ENCODE results near the gene KMT2E. TPM values are rescaled to one million over a fixed set of nuclear protein-coding genes. Genes with fewer than 3 reads are reported as not detected.
"Not testable (repeated sequence)": the region's sequence is repeated elsewhere in the genome, so short reads cannot be mapped to it uniquely, and the experiment has no call there.

The KMT2E gene
- polyA plus RNA-seq, 1 experiment = 4.4 TPM

DNA sequence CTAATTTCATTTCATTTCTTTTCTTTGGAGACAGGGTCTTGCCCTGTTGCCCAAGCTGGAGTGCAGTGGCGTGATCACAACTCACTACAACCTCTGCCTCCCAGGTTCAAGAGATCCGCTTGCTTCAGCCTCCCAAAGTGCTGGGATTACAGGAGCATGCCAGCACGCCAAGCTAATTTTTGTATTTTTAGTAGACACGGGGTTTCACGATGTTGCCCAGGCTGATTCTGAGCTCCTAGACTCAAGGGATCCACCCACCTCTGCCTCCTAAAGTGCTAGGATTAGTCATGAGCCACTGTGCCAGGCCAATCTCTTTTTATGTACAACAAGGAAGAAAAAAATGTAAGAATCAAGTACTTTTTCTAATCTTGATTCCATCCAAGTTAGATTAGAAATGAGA, 10.7 kb upstream of the KMT2E start:
- CTCF ChIA-PET = interaction anchor here (0.9 to 1.9 kb wide), 3 partner anchors 11 to 23 kb away, joined by 3 to 12 read pairs (median 4); no protein-coding TSS in a partner anchor
- DNase-seq (ENCODE audit: low read depth) = no peak
- H3K36me3 ChIP-seq (ENCODE audit: control insufficient read depth, insufficient read depth, low read length) = no peaks in the 10 kb centered on the region
- H3K4me3 ChIP-seq (ENCODE audit: low read depth, low read length) = no peak overlapping the region
- no peaks in the 10 kb centered on the region for H3K27me3 ChIP-seq (ENCODE audit: control insufficient read depth, insufficient read depth, low read length)
- POLR2A ChIA-PET = interaction anchor here (1.0 kb wide), 1 partner anchor 10 kb away, joined by 4 read pairs; no protein-coding TSS in a partner anchor
- no peak for TF ChIP-seq CTCF (IDR thresholded peaks at IDR 0.05; ENCODE audit: insufficient read depth, low read depth, low read length)

- H3K27me3 ChIP-seq (ENCODE audit: control insufficient read depth, insufficient read depth, low read length) = no peaks in the 10 kb centered on the region
- CTCF ChIA-PET = interaction anchor here (0.6 to 1.9 kb wide), 3 partner anchors 11 to 368 kb away, joined by 3 to 12 read pairs (median 3); no protein-coding TSS in a partner anchor
- POLR2A ChIA-PET = interaction anchor here (1.0 kb wide), 1 partner anchor 9 kb away, joined by 4 read pairs; no protein-coding TSS in a partner anchor
- no peak for DNase-seq (ENCODE audit: low read depth)
- no peak for TF ChIP-seq CTCF (IDR thresholded peaks at IDR 0.05; ENCODE audit: insufficient read depth, low read depth, low read length)
- H3K36me3 ChIP-seq (ENCODE audit: control insufficient read depth, insufficient read depth, low read length) = no peaks in the 10 kb centered on the region
- H3K4me3 ChIP-seq (ENCODE audit: low read depth, low read length) = no peak overlapping the region
Observed at GRCh38 chr7:105003872-105004510, 10.0 kb upstream of the KMT2E start.

DNA sequence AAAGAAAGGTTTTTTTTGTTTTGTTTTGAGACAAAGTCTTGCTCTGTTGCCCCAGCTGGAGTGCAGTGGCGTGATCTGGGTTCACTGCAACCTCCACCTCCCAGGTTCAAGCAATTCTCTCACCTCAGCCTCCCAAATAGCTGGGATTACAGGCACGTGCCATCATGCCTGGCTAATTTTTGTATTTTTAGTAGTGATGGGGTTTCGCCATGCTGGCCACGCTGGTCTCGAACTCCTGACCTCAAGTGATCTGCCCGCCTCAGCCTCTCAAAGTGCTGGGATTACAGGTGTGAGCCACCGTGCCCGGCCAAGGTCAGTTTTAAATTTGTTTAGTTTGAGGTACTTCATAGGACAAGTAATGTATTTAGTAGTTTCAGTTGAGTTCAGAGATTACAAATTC, 9.0 kb upstream of the KMT2E start:
- CTCF ChIA-PET = interaction anchor here (0.6 to 0.9 kb wide), 2 partner anchors 21 to 367 kb away, joined by 3 read pairs; no protein-coding TSS in a partner anchor
- DNase-seq (ENCODE audit: low read depth); H3K36me3 ChIP-seq (ENCODE audit: control insufficient read depth, insufficient read depth, low read length); POLR2A ChIA-PET; H3K4me3 ChIP-seq (ENCODE audit: low read depth, low read length); H3K27me3 ChIP-seq (ENCODE audit: control insufficient read depth, insufficient read depth, low read length): not testable (repeated sequence)

- H3K27me3 ChIP-seq (ENCODE audit: control insufficient read depth, insufficient read depth, low read length); POLR2A ChIA-PET; H3K36me3 ChIP-seq (ENCODE audit: control insufficient read depth, insufficient read depth, low read length); DNase-seq (ENCODE audit: low read depth); H3K4me3 ChIP-seq (ENCODE audit: low read depth, low read length): not testable (repeated sequence)
- CTCF ChIA-PET = interaction anchor here (0.9 to 1.5 kb wide), 2 partner anchors 22 to 26 kb away, joined by 3 to 4 read pairs; no protein-coding TSS in a partner anchor
Observed at GRCh38 chr7:105005486-105005885, 8.5 kb upstream of the KMT2E start.

- ChIA-PET POLR2A (no interaction called here), CTCF (interaction anchor here (1.1 to 1.7 kb wide), 5 partner anchors 11 to 84 kb away, joined by 3 to 4 read pairs (median 3); no protein-coding TSS in a partner anchor)
- DNase-seq (ENCODE audit: low read depth) = no peak
Observed at GRCh38 chr7:105006367-105007136, 7.5 kb upstream of the KMT2E start.

More at GRCh38 chr7:105006367-105007136, 7.5 kb upstream of the KMT2E start:
- no peaks in the 10 kb centered on the region for H3K27me3 ChIP-seq (ENCODE audit: control insufficient read depth, insufficient read depth, low read length)
- no peak for TF ChIP-seq CTCF (IDR thresholded peaks at IDR 0.05; ENCODE audit: insufficient read depth, low read depth, low read length)
- no peak overlapping the region for H3K4me3 ChIP-seq (ENCODE audit: low read depth, low read length)
- no peaks in the 10 kb centered on the region for H3K36me3 ChIP-seq (ENCODE audit: control insufficient read depth, insufficient read depth, low read length)

All from BJ (cell line).